Measurements from ENCODE around the gene ECM1. TPM values are rescaled to one million over a fixed set of nuclear protein-coding genes. Genes with fewer than 3 reads are reported as not detected.
A peak's percentile ranks its signal among the peaks of the same experiment; 100 is the strongest.

The ECM1 gene
- total RNA-seq, 1 donor from 2014 or later, result 16.9 TPM

GRCh38 chr1:150560011-150560438 is 52.1 kb downstream of the ECM1 start:
- intact Hi-C loops (cut with DNase I), result no loop called here
- TF ChIP-seq, protein P1, sequence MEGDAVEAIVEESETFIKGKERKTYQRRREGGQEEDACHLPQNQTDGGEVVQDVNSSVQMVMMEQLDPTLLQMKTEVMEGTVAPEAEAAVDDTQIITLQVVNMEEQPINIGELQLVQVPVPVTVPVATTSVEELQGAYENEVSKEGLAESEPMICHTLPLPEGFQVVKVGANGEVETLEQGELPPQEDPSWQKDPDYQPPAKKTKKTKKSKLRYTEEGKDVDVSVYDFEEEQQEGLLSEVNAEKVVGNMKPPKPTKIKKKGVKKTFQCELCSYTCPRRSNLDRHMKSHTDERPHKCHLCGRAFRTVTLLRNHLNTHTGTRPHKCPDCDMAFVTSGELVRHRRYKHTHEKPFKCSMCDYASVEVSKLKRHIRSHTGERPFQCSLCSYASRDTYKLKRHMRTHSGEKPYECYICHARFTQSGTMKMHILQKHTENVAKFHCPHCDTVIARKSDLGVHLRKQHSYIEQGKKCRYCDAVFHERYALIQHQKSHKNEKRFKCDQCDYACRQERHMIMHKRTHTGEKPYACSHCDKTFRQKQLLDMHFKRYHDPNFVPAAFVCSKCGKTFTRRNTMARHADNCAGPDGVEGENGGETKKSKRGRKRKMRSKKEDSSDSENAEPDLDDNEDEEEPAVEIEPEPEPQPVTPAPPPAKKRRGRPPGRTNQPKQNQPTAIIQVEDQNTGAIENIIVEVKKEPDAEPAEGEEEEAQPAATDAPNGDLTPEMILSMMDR (IDR thresholded peaks at IDR 0.05), result peak; percentile 93
- no peaks in the 10 kb centered on the region for H3K27me3 ChIP-seq (ENCODE audit: low read depth)
- H3K27ac ChIP-seq, result peak overlapping the region; percentile 99
- DNase-seq, result peak; percentile 86
- no peaks in the 10 kb centered on the region for H3K9me3 ChIP-seq
- ATAC-seq, result peak; percentile 30 to 45
- peaks cover 66% of the 10 kb centered on the region for H3K4me1 ChIP-seq
- peaks cover 34% of the 10 kb centered on the region for H3K36me3 ChIP-seq
- H3K4me3 ChIP-seq, result peak overlapping the region; percentile 60

GRCh38 chr1:150560576-150561253 is 52.8 kb downstream of the ECM1 start:
- intact Hi-C loops (cut with DNase I), result no loop called here
- Histone ChIP-seq H3K36me3 (peaks cover 27% of the 10 kb centered on the region), H3K4me1 (peaks cover 73% of the 10 kb centered on the region), H3K27ac (peak overlapping the region; percentile 99), H3K27me3 (ENCODE audit: low read depth) (no peaks in the 10 kb centered on the region), H3K9me3 (no peaks in the 10 kb centered on the region), H3K4me3 (peak overlapping the region; percentile 60)
- TF ChIP-seq, protein P1 (IDR thresholded peaks at IDR 0.05), result peak; percentile 83
- DNase-seq (peak; percentile 93), ATAC-seq (peak; percentile 57 to 70)

GRCh38 chr1:150561254-150561973 is 53.5 kb downstream of the ECM1 start:
- intact Hi-C loops (cut with DNase I), result no loop called here
- Histone ChIP-seq H3K27me3 (ENCODE audit: low read depth) (no peaks in the 10 kb centered on the region), H3K4me3 (peak overlapping the region; percentile 60), H3K36me3 (peaks cover 20% of the 10 kb centered on the region), H3K9me3 (no peaks in the 10 kb centered on the region), H3K27ac (peak overlapping the region; percentile 99), H3K4me1 (peaks cover 80% of the 10 kb centered on the region)
- DNase-seq (peak; percentile 95), ATAC-seq (peak; percentile 83 to 89)
- TF ChIP-seq, protein P1 (IDR thresholded peaks at IDR 0.05), result peak; percentile 5

DNA sequence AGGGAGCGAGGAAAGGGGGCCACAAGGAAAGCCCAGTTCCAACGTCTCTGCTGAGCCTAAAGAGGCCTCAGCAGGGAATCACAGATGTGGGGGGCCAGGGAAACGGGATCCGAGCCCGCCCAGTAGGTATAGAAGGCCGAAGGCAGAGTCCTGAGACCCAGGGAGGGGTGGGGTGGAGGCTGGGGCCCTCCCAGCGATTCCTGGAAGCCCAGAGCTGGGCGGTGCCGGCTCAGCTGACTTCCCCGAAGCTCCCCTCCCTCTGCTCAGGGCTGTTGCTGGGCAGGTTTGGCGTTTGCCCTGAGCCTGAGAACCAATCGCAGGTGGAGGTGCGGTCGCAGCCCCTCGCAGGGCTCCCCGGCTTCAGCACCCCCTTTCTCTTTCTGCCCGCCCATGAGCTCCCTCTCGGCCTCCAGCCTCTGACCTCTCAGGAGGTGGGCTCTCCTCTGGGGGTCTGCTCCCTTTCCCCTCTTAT is 54.1 kb downstream of the ECM1 start:
- intact Hi-C loops (cut with DNase I), result no loop called here
- TF ChIP-seq, protein P1 (IDR thresholded peaks at IDR 0.05), result no peak
- DNase-seq (peak; percentile 97), ATAC-seq (peak; percentile 83 to 88)
- H3K36me3 ChIP-seq, result peaks cover 19% of the 10 kb centered on the region
- peak overlapping the region; percentile 60 for H3K4me3 ChIP-seq
- H3K27ac ChIP-seq, result peak overlapping the region; percentile 99
- H3K4me1 ChIP-seq, result peaks cover 86% of the 10 kb centered on the region
- no peaks in the 10 kb centered on the region for H3K9me3 ChIP-seq
- H3K27me3 ChIP-seq (ENCODE audit: low read depth), result no peaks in the 10 kb centered on the region

DNA sequence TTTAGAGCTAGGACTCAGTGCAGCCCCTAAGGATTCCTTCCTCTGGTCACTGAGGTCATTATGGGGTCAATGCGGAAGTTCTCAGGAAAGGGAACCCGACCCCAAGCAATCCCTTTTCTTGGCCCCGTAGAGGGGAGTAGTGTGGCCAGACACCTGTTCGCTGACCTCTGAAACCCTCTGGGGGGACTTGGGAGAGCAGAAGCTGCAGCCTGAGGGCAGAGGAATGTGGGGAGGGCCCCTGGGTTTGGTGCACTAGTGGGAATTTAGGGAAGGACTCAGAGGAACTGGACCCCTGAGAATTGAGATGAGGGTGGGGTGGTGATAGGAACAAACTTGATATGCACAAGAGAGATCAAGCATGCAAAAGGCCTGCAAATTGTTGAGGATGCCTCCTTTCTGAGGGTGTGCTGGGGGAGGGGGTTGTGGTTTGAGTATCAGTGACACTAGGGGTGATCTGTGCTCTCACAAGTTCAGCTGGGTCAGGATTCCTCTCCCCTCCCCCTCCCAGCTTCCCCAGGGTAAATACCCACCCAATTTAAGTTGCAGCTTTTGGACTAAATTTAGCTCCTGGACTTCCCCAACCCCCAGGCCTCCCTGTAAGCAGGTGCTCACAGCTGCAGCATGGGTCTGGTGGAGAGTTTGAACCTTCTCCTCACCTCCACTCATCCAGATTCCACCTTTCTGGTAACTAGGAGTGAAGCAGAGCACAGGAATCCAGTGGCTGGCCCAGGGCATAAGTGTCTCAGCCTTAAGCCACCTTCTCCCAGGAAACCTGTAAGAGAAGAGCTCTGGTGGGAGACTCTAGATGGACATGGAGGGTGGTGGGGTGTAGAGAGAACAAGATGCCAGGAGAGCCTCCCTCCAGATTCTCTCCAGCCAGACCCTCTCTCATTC is 54.8 kb downstream of the ECM1 start:
- Histone ChIP-seq H3K4me1 (peaks cover 88% of the 10 kb centered on the region), H3K36me3 (peaks cover 13% of the 10 kb centered on the region), H3K27ac (peak overlapping the region; percentile 99), H3K4me3 (peak overlapping the region; percentile 60), H3K9me3 (no peaks in the 10 kb centered on the region), H3K27me3 (ENCODE audit: low read depth) (no peaks in the 10 kb centered on the region)
- intact Hi-C loops (cut with DNase I), result no loop called here
- TF ChIP-seq, protein P1 (IDR thresholded peaks at IDR 0.05), result no peak
- DNase-seq (no peak), ATAC-seq (no peak)

Data from lower lobe of right lung (tissue), 2 donors.